Measurements from ENCODE around the gene ARSB.

Gene ARSB

DNA sequence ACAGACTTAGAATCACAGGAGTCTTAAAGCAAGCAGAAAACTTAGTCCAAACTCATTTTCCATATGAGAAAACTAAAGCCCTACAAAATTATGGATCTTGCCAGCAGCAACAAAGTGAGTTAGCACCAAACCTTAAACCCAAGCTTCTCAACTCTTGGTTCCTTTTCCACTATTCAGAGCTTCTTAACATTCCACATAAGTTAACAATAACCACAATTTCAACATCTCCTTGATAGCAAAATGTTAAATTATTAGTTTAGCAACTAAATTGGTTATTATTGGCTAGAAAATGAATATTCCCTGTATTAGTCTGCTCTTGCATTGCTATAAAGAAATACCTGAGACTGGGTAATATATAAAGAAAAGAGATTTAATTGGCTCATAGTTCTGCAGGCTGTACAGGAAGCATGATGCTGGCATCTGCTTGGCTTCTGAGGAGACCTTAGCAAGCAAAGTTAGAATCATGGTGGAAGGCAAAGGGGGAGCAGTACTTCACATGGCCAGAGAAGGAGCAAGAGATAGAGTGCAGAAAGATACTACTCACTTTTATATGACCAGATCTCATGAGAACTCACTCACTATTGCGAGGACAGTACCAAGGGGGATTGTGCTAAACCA, 26.2 kb upstream of the ARSB start:
- no peak overlapping the region for H3K27ac ChIP-seq
- TF ChIP-seq, protein P1, sequence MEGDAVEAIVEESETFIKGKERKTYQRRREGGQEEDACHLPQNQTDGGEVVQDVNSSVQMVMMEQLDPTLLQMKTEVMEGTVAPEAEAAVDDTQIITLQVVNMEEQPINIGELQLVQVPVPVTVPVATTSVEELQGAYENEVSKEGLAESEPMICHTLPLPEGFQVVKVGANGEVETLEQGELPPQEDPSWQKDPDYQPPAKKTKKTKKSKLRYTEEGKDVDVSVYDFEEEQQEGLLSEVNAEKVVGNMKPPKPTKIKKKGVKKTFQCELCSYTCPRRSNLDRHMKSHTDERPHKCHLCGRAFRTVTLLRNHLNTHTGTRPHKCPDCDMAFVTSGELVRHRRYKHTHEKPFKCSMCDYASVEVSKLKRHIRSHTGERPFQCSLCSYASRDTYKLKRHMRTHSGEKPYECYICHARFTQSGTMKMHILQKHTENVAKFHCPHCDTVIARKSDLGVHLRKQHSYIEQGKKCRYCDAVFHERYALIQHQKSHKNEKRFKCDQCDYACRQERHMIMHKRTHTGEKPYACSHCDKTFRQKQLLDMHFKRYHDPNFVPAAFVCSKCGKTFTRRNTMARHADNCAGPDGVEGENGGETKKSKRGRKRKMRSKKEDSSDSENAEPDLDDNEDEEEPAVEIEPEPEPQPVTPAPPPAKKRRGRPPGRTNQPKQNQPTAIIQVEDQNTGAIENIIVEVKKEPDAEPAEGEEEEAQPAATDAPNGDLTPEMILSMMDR (IDR thresholded peaks at IDR 0.05): no peak
- TF ChIP-seq ZFX (IDR thresholded peaks at IDR 0.05; ENCODE audit: borderline replicate concordance): no peak

DNA sequence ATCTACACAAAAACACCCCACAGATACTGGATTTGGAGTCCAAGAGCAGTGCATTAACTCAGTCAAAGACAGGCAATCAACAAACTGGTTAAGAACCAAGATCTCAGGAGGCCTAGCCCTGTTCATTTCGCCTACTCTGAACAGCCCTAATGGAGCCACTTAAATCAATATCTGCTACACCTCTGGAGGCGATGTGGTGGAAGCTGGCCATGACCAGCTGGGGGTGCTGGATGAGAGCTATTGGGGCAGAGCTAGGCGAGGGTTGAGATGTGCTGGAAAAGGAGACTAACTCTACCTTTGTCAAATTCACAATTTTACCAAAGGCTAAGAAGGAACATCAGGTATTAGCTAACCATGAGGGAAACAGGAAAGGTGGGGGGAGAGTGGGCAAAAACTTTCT, 23.3 kb upstream of the ARSB start:
- no peak overlapping the region for H3K27ac ChIP-seq
- TF ChIP-seq, protein P1 (IDR thresholded peaks at IDR 0.05): no peak
- no peak for TF ChIP-seq ZFX (IDR thresholded peaks at IDR 0.05; ENCODE audit: borderline replicate concordance)

DNA sequence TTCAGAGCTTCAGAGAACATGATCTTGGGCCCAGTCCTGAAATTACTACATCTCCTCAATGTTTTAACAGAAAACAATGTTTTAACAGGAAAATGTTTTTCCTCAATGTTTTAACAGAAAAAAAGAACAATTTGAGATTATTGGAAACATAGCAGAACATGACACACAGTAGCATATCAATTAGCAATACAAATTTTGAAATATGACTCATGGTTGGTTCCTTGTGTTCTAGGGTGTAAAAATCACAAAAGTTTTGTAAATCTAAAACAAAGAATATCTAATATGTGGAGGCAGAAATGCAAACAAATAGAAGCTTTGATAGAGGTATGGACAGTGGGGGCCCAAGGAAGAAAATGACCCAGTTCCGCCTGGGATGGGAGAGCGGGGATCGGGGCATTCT, 22.8 kb upstream of the ARSB start:
- TF ChIP-seq, protein P1 (IDR thresholded peaks at IDR 0.05): no peak
- TF ChIP-seq ZFX (IDR thresholded peaks at IDR 0.05; ENCODE audit: borderline replicate concordance): no peak
- H3K27ac ChIP-seq: no peak overlapping the region

DNA sequence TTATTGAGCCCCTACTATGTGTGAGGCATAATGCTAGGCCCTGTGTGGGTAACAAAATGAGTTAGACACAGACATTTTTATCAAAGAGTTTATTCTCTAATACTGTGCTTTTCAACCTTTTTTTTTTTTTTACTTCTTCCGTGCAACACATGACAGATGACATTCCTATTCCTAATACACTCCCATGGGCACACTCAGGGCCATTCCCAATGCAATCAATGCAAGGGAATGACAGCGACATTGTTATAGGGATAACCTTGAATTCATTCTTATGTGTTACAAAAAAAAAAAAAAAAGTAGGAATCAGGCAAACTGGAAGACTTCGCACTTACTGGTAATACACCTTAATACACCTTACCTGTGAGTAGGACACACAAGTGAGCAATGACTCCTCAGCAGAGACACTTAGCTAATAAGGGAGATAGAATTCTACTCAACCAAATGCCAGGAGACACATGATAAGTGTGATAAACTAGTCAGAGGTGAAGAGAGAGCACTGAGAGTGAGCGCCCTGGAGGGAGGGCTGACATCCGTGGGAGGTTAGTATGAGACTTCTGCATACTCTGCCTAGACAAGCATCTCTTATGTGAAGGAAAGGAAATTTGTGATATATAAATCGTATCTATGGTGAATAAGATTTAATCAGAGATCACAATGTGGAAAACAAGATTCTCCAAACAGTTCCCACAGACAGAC, 21.0 kb upstream of the ARSB start:
- TF ChIP-seq, protein P1 (IDR thresholded peaks at IDR 0.05): no peak
- no peak for TF ChIP-seq ZFX (IDR thresholded peaks at IDR 0.05; ENCODE audit: borderline replicate concordance)
- no peak overlapping the region for H3K27ac ChIP-seq

DNA sequence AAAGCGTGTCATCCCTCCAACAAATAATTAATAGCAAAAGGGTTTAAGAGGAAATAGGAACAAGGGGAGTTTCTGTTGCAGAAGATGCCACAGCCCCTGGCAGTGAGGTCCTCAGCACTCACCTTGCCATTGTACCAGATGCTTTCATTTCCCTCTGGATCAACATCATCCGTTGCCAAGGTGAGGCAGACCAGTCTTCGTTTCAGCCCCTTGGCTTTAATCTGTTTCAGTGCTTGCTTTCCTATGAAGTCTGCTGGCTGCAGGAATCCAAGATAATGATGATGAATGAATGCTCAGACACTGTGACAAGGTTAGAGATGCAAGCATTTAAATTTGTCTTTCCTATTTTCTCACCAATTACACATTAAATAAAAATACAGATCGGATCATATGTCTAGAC, 20.0 kb upstream of the ARSB start:
- TF ChIP-seq, protein P1 (IDR thresholded peaks at IDR 0.05): no peak
- TF ChIP-seq ZFX (IDR thresholded peaks at IDR 0.05; ENCODE audit: borderline replicate concordance): no peak

DNA sequence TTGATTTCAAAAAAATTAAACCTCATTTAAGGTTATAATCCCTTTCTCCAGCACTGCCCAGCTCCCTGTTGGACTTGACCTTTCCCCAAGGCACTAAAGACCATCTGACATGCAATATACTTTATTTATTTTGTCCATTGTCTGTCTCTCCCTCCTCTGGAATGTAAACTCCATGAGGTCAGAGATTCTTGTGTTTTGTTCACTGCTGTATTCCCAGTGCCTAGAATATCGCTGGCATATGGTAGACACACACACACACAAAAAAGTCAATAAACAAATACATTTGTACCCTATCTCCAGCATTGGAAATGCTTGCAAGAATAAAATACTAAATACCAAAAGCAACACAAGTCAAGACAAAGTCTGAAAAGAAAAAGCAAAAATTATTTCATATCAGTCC, 17.3 kb upstream of the ARSB start:
- H3K27ac ChIP-seq: no peak overlapping the region
- TF ChIP-seq, protein P1 (IDR thresholded peaks at IDR 0.05): no peak
- no peak for TF ChIP-seq ZFX (IDR thresholded peaks at IDR 0.05; ENCODE audit: borderline replicate concordance)

More for the DNA sequence above, 20.0 kb upstream of the ARSB start:
- no peak overlapping the region for H3K27ac ChIP-seq

DNA sequence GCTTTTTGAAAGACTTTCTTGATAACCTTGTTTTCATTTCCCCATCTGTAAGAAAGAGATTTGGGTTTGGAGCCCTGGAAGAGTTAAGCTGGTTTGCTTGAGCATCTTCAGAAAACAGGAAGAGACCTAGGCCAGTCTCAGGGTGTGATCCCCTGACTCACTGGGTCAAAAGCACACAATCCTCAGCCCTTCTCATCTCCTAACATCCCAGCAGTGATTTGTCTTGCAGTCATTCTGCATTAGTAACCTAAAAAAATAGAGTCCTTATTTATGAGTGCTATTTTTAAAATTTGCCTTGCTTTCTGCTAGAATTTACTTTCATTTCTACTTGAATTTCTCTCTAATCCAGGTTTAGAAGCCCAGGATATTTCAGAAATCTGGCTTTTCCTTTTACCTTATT, 16.4 kb upstream of the ARSB start:
- H3K27ac ChIP-seq: no peak overlapping the region
- no peak for TF ChIP-seq ZFX (IDR thresholded peaks at IDR 0.05; ENCODE audit: borderline replicate concordance)
- TF ChIP-seq, protein P1 (IDR thresholded peaks at IDR 0.05): no peak

Data from 22Rv1 (cell line).